Measurements from ENCODE around the gene RGL1. TPM values are rescaled to one million over a fixed set of nuclear protein-coding genes. Genes with fewer than 3 reads are reported as not detected.

The RGL1 gene
- total RNA-seq, 1 donor from 2014 or later, result 0.26 TPM

DNA sequence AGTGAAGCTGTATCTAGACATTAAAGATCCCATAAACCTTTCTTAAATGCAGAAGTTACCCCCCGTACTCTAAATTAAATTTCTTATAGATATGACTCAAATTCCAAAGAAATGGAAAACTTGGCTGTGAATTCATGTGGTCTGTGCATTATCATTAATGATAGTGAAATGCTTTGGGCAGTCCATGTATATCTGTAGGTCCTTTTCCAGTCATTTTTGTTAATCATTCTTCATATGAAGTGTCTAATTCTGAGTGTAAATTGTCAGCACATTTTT lies 89.3 kb downstream of the RGL1 start:
- TF ChIP-seq, protein P1, sequence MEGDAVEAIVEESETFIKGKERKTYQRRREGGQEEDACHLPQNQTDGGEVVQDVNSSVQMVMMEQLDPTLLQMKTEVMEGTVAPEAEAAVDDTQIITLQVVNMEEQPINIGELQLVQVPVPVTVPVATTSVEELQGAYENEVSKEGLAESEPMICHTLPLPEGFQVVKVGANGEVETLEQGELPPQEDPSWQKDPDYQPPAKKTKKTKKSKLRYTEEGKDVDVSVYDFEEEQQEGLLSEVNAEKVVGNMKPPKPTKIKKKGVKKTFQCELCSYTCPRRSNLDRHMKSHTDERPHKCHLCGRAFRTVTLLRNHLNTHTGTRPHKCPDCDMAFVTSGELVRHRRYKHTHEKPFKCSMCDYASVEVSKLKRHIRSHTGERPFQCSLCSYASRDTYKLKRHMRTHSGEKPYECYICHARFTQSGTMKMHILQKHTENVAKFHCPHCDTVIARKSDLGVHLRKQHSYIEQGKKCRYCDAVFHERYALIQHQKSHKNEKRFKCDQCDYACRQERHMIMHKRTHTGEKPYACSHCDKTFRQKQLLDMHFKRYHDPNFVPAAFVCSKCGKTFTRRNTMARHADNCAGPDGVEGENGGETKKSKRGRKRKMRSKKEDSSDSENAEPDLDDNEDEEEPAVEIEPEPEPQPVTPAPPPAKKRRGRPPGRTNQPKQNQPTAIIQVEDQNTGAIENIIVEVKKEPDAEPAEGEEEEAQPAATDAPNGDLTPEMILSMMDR (IDR thresholded peaks at IDR 0.05; ENCODE audit: insufficient read depth, low read length, severe bottlenecking), result no peak

DNA sequence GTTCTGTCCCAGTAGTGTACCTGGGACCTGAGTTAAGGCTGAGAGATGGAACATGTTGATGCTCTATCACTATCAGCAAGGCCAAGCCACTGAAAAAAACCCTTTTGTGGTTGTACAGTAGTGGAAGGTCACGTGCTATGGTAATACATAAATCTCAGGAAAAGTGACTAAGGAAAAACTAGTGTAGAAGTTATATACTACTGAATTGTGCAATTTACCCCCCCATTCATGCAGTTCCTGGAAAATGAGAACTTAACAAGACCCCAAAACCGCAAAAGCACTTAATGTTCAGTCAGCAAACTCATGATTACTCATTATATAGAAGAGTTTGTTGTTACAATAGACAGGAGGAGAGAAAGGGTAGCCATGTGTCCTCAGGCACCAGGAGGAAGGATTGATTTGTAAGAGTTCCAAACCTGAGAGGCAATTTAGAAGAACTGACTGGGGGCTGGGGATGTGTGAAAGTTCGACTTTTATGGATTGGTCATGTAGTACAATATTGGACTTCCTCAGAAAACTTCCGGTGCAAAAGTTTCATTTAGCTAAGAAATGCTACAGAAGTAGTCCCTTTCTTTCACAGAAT lies 91.6 kb downstream of the RGL1 start:
- H3K36me3 ChIP-seq (ENCODE audit: control insufficient read depth, insufficient read depth, low read length), result no peaks in the 10 kb centered on the region
- DNase-seq (ENCODE audit: low read depth) (no peak), FAIRE-seq (no peak)

More for the DNA sequence above, 89.3 kb downstream of the RGL1 start:
- H3K27me3 ChIP-seq (ENCODE audit: control insufficient read depth, insufficient read depth, low read length), result no peaks in the 10 kb centered on the region
- FAIRE-seq (no peak), DNase-seq (ENCODE audit: low read depth) (no peak)
- H3K36me3 ChIP-seq (ENCODE audit: control insufficient read depth, insufficient read depth, low read length), result no peaks in the 10 kb centered on the region
- H3K4me3 ChIP-seq (ENCODE audit: low read depth, low read length), result no peak overlapping the region

DNA sequence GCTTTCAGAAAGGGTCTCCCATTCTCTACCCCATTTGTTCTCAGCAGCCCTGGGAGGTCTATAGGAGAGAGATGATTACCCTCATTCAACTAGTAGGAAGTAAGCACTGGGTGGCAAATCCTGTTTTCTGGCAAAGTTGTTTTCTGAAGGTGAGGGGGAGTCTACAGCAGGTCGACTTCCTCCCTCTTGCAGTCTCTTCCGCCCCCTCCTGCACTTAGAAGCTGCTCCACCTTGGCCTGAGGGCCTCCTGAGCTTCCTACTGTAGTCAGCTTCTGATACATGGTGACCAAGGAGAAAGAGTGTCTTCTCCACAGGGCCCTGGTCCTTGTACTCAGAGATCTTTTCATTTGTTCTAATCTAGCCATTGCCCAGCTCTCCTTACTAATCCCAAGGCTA lies 93.1 kb downstream of the RGL1 start:
- no peaks in the 10 kb centered on the region for H3K27me3 ChIP-seq (ENCODE audit: control insufficient read depth, insufficient read depth, low read length)
- no peak overlapping the region for H3K4me3 ChIP-seq (ENCODE audit: low read depth, low read length)
- no peak for FAIRE-seq
- no peaks in the 10 kb centered on the region for H3K36me3 ChIP-seq (ENCODE audit: control insufficient read depth, insufficient read depth, low read length)
- TF ChIP-seq, protein P1 (IDR thresholded peaks at IDR 0.05; ENCODE audit: insufficient read depth, low read length, severe bottlenecking), result no peak
- DNase-seq (ENCODE audit: low read depth), result no peak

More for the DNA sequence above, 91.6 kb downstream of the RGL1 start:
- H3K27me3 ChIP-seq (ENCODE audit: control insufficient read depth, insufficient read depth, low read length), result no peaks in the 10 kb centered on the region
- TF ChIP-seq, protein P1 (IDR thresholded peaks at IDR 0.05; ENCODE audit: insufficient read depth, low read length, severe bottlenecking), result no peak
- H3K4me3 ChIP-seq (ENCODE audit: low read depth, low read length), result no peak overlapping the region

DNA sequence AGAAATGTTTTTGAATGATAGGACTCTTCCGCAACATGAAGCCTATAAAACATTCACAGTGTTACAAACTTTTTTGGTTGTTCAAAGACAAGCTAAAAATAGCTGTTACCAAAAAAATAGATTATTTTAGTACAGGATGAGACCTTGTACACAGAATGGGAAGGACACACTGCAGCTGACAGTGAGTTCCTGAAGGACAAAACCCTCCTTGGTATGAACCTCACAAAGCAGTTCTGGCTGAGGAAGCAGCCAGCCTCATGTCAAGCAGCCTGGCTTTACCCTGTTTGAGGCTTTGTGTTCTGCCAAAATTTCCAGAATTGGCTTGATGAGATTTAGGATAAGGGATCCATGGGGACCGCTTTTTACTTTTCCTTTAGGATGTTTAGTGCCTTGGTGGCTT lies 93.7 kb downstream of the RGL1 start:
- TF ChIP-seq, protein P1 (IDR thresholded peaks at IDR 0.05; ENCODE audit: insufficient read depth, low read length, severe bottlenecking), result no peak
- Histone ChIP-seq H3K4me3 (ENCODE audit: low read depth, low read length) (no peak overlapping the region), H3K36me3 (ENCODE audit: control insufficient read depth, insufficient read depth, low read length) (no peaks in the 10 kb centered on the region), H3K27me3 (ENCODE audit: control insufficient read depth, insufficient read depth, low read length) (no peaks in the 10 kb centered on the region)
- no peak for DNase-seq (ENCODE audit: low read depth)
- FAIRE-seq, result no peak

DNA sequence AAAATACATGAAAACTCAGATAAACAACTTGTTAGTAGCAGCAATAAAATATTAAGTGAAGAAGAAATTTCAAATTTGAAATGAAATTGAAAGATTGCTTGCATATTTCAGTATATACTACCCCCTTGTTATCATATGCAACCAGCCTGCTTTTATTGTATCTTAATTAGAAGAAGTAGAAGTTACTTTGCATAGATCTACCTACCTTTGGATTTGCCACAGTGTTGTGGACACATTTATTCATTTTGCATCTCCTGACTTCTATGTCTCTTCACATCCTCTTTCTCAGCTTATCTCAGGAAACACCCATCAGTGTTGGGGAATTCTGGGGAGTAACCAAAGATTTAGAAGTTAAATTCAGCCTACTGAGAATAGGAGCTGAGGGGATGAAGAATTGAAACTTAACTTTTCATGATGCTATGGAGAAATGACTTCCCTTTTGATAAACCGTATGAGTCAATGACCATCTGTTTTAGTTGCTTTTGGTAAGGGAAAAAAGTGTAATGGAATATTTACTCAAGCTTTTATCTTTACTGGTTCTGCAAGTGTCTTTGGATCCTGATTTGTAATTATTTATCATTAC lies 96.9 kb downstream of the RGL1 start:
- FAIRE-seq, result no peak
- no peak for DNase-seq (ENCODE audit: low read depth)
- Histone ChIP-seq H3K4me3 (ENCODE audit: low read depth, low read length) (no peak overlapping the region), H3K27me3 (ENCODE audit: control insufficient read depth, insufficient read depth, low read length) (no peaks in the 10 kb centered on the region), H3K36me3 (ENCODE audit: control insufficient read depth, insufficient read depth, low read length) (no peaks in the 10 kb centered on the region)
- TF ChIP-seq, protein P1 (IDR thresholded peaks at IDR 0.05; ENCODE audit: insufficient read depth, low read length, severe bottlenecking), result no peak

DNA sequence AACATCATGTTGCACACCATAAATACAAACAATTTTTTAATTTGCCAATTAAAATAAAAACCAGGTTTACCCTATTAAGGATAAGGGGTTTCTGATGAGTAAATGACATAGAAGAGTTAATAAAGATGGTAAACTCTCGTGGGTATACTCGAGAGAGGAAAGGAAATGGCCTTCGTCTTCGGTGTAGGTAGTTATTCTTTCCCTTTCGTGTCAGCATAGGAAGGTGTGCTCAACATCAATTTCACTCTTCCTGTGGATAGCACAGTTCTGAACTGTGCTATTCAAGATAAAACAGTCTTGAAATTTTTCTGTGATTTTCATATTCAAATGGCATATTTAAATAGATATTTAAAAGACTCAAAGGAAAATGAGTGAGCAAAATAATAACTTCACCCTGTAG lies 98.2 kb downstream of the RGL1 start:
- no peak for DNase-seq (ENCODE audit: low read depth)
- H3K36me3 ChIP-seq (ENCODE audit: control insufficient read depth, insufficient read depth, low read length), result no peaks in the 10 kb centered on the region
- no peak for FAIRE-seq
- H3K27me3 ChIP-seq (ENCODE audit: control insufficient read depth, insufficient read depth, low read length), result no peaks in the 10 kb centered on the region
- TF ChIP-seq, protein P1 (IDR thresholded peaks at IDR 0.05; ENCODE audit: insufficient read depth, low read length, severe bottlenecking), result no peak
- no peak overlapping the region for H3K4me3 ChIP-seq (ENCODE audit: low read depth, low read length)

Data from bronchial epithelial cell (primary cell).